ENCODE results near the gene ENOX1.

DNA sequence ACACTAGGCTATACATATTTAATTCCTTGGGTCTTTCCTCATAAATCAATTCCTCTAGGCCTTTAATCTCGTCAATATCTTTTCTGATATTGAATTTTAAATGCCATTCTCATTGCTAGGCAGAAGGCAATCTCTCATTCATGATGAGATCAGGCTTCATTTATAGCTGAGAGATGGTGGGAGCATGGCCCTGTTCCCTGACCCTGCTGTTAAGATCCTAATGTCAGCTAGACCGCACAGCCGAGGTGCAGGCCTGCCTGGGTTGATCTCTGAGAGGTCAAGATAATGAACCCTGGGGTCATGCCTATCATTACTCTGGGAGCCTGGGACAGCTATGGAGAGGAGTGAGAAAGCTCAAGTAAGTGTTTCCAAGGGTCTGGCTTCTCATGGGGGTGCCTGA lies 509.6 kb downstream of the ENOX1 start:
- no peak for TF ChIP-seq POLR2A (IDR thresholded peaks at IDR 0.05)
- TF ChIP-seq, protein P1, sequence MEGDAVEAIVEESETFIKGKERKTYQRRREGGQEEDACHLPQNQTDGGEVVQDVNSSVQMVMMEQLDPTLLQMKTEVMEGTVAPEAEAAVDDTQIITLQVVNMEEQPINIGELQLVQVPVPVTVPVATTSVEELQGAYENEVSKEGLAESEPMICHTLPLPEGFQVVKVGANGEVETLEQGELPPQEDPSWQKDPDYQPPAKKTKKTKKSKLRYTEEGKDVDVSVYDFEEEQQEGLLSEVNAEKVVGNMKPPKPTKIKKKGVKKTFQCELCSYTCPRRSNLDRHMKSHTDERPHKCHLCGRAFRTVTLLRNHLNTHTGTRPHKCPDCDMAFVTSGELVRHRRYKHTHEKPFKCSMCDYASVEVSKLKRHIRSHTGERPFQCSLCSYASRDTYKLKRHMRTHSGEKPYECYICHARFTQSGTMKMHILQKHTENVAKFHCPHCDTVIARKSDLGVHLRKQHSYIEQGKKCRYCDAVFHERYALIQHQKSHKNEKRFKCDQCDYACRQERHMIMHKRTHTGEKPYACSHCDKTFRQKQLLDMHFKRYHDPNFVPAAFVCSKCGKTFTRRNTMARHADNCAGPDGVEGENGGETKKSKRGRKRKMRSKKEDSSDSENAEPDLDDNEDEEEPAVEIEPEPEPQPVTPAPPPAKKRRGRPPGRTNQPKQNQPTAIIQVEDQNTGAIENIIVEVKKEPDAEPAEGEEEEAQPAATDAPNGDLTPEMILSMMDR (IDR thresholded peaks at IDR 0.05): no peak
